COLO829 (cell line): ENCODE data around the gene SEC22B.
"Not testable (repeated sequence)": the region's sequence is repeated elsewhere in the genome, so short reads cannot be mapped to it uniquely, and the experiment has no call there.

ENCODE experiments used
- DNase-seq: peaks from one replicate; pipeline ENCODE4 v3.0.0; 2012; ENCODE audit warnings: low spot score

SEC22B gene

GRCh38 chr1:120116094-120116493 is 60.2 kb downstream of the SEC22B start:
- DNase-seq, result not testable (repeated sequence)

GRCh38 chr1:120113134-120113533 is 63.2 kb downstream of the SEC22B start:
- DNase-seq, result not testable (repeated sequence)

- not testable (repeated sequence) for DNase-seq
These were observed 64.1 kb downstream of the SEC22B start for GRCh38 chr1:120112212-120112611.

- not testable (repeated sequence) for DNase-seq
These were observed 64.5 kb downstream of the SEC22B start for GRCh38 chr1:120111771-120112170.

GRCh38 chr1:120111008-120111407 is 65.3 kb downstream of the SEC22B start:
- DNase-seq, result not testable (repeated sequence)

- not testable (repeated sequence) for DNase-seq
These were observed 66.7 kb downstream of the SEC22B start for GRCh38 chr1:120109656-120110055.

GRCh38 chr1:120109180-120109579 is 67.1 kb downstream of the SEC22B start:
- DNase-seq, result not testable (repeated sequence)

GRCh38 chr1:120105288-120105687 is 71.0 kb downstream of the SEC22B start:
- DNase-seq, result not testable (repeated sequence)

GRCh38 chr1:120103768-120104167 is 72.6 kb downstream of the SEC22B start:
- not testable (repeated sequence) for DNase-seq

GRCh38 chr1:120101593-120101992 is 74.7 kb downstream of the SEC22B start:
- not testable (repeated sequence) for DNase-seq
